IMR-90 (cell line): ENCODE results near the gene CTAGE9. TPM values are rescaled to one million over a fixed set of nuclear protein-coding genes. Genes with fewer than 3 reads are reported as not detected.
"Not testable (repeated sequence)": the region's sequence is repeated elsewhere in the genome, so short reads cannot be mapped to it uniquely, and the experiment has no call there.

Experiments used
- ATAC-seq: fragments of 200-7000 bp; cut with Tn5 transposase; 2 replicates; pipeline ENCODE4 v1.9.1; 2020; ENCODE audit warnings: low read depth, mild to moderate bottlenecking, moderate library complexity
- Bru-seq: library from RNA; stranded (reverse); fragments of 400-500 nt; gene quantifications from one replicate; lab custom pipeline; 2021; lab: Mats Ljungman, UMichigan
- BruChase-seq, 2 experiments: library from RNA; stranded (reverse); fragments of 400-500 nt; gene quantifications; one replicate each; lab custom pipeline; 2021; lab: Mats Ljungman, UMichigan
- BruUV-seq: library from RNA; stranded (reverse); fragments of 400-500 nt; replicated peaks from 2 replicates; lab custom pipeline; 2021; lab: Mats Ljungman, UMichigan
- CTCF ChIA-PET: fragments of 300-600 bp; formaldehyde crosslinking; extraction: SDS; loops from one replicate; lab custom pipeline; 2021; ENCODE audit warnings: antibody characterized with exemption; lab: Yijun Ruan, JAX
- POLR2A ChIA-PET: fragments of 300-600 bp; sonication (Branson Sonifier 250); formaldehyde crosslinking; loops from one replicate; lab custom pipeline; 2022; ENCODE audit warnings: antibody characterized with exemption; ENCODE audit not compliant: unreplicated experiment; lab: Charles Lee
- DNase-seq: peaks from one replicate; pipeline ENCODE4 v3.0.0; 2013
- H2AFZ ChIP-seq: replicated peaks from 2 replicates; pipeline ENCODE3; 2013; ENCODE audit warnings: low read length, mild to moderate bottlenecking; ENCODE audit not compliant: poor library complexity
- H2AK5ac ChIP-seq: 2 replicates; pipeline ENCODE4 v1.6.1; 2013; ENCODE audit warnings: low read depth, low read length, inconsistent platforms
- H2AK9ac ChIP-seq: replicated peaks from 2 replicates; pipeline ENCODE3; 2013; ENCODE audit warnings: mild to moderate bottlenecking, low read depth, low read length, moderate library complexity; ENCODE audit not compliant: poor library complexity
- H2BK120ac ChIP-seq: 2 replicates; pipeline ENCODE4 v1.6.1; 2013; ENCODE audit warnings: low read depth, low read length, inconsistent platforms
- H2BK15ac ChIP-seq: 3 replicates; pipeline ENCODE4 v1.6.1; 2013; ENCODE audit warnings: low read depth, low read length, inconsistent platforms
- H2BK20ac ChIP-seq: 2 replicates; pipeline ENCODE4 v1.6.1; 2013; ENCODE audit warnings: low read depth, mild to moderate bottlenecking, inconsistent platforms, low read length, moderate library complexity
- H2BK5ac ChIP-seq: 2 replicates; pipeline ENCODE4 v1.6.1; 2013; ENCODE audit warnings: mild to moderate bottlenecking, low read depth, low read length, inconsistent platforms; ENCODE audit not compliant: poor library complexity, severe bottlenecking
- H3K14ac ChIP-seq: replicated peaks from 2 replicates; pipeline ENCODE4 v1.6.1; 2013; ENCODE audit warnings: low read depth, low read length, inconsistent platforms
- H3K18ac ChIP-seq: 2 replicates; pipeline ENCODE4 v1.6.1; 2013; ENCODE audit warnings: low read depth, low read length, control low read depth
- H3K23ac ChIP-seq: 2 replicates; pipeline ENCODE4 v1.6.1; 2013; ENCODE audit warnings: low read depth, low read length, inconsistent platforms
- H3K27ac ChIP-seq: 2 replicates; pipeline ENCODE4 v1.5.1; 2013; ENCODE audit warnings: mild to moderate bottlenecking, control low read depth, low read length; ENCODE audit not compliant: insufficient read depth
- H3K27me3 ChIP-seq: 2 replicates; pipeline ENCODE4 v1.6.1; 2013; ENCODE audit warnings: low read length; ENCODE audit not compliant: control insufficient read depth, insufficient read depth
- H3K36me3 ChIP-seq: 2 replicates; pipeline ENCODE4 v1.6.1; 2013; ENCODE audit warnings: low read length, mixed read lengths; ENCODE audit not compliant: control insufficient read depth, insufficient read depth
- H3K4ac ChIP-seq: 2 replicates; pipeline ENCODE4 v1.6.1; 2013; ENCODE audit warnings: low read depth, low read length, inconsistent platforms
- H3K4me1 ChIP-seq: 2 replicates; pipeline ENCODE4 v1.6.1; 2013; ENCODE audit warnings: low read length, mixed read lengths; ENCODE audit not compliant: control insufficient read depth, insufficient read depth
- H3K4me2 ChIP-seq: 2 replicates; pipeline ENCODE4 v1.6.1; 2013; ENCODE audit warnings: low read depth, mild to moderate bottlenecking, control low read depth, low read length, moderate library complexity
- H3K4me3 ChIP-seq: 2 replicates; pipeline ENCODE4 v1.5.1; 2013; ENCODE audit warnings: low read depth, mild to moderate bottlenecking, control low read depth, low read length, moderate library complexity; ENCODE audit not compliant: insufficient read depth
- H3K56ac ChIP-seq: 2 replicates; pipeline ENCODE4 v1.6.1; 2013; ENCODE audit warnings: low read length, inconsistent platforms; ENCODE audit not compliant: insufficient read depth; ENCODE audit errors: extremely low read depth
- H3K79me1 ChIP-seq, 2 experiments: 2 replicates each; pipeline ENCODE4 v1.6.1; 2013; ENCODE audit warnings: low read length in 2 of 2, inconsistent platforms in 1 of 2, low read depth in 1 of 2
- H3K9ac ChIP-seq: 2 replicates; pipeline ENCODE4 v1.6.1; 2013; ENCODE audit warnings: low read depth, low read length, control low read depth
- H3K9me1 ChIP-seq: 2 replicates; pipeline ENCODE4 v1.6.1; 2013; ENCODE audit warnings: low read length, inconsistent platforms; ENCODE audit not compliant: insufficient read depth
- H3K9me3 ChIP-seq: 2 replicates; pipeline ENCODE4 v1.6.1; 2013; ENCODE audit warnings: low read length; ENCODE audit not compliant: control insufficient read depth, insufficient read depth
- H4K20me1 ChIP-seq: 2 replicates; pipeline ENCODE4 v1.6.1; 2013; ENCODE audit warnings: low read length, inconsistent platforms; ENCODE audit not compliant: insufficient read depth
- H4K5ac ChIP-seq: 2 replicates; pipeline ENCODE4 v1.6.1; 2013; ENCODE audit warnings: mild to moderate bottlenecking, low read depth, low read length, control low read depth
- H4K8ac ChIP-seq, 2 experiments: 2 replicates each; pipeline ENCODE4 v1.6.1; 2013; ENCODE audit warnings: low read depth in 2 of 2, low read length in 2 of 2, control low read depth in 1 of 2, inconsistent platforms in 1 of 2
- H4K91ac ChIP-seq: 2 replicates; pipeline ENCODE4 v1.6.1; 2013; ENCODE audit warnings: low read depth, low read length, inconsistent platforms; ENCODE audit not compliant: insufficient read depth
- WGBS, 2 experiments: methylation state at CpG; one replicate each; pipeline versions ENCODE4 v1.1.5 to v1.1.7; 2013; ENCODE audit warnings: missing lambda C conversion rate in 2 of 2; ENCODE audit not compliant: insufficient read length in 1 of 2; ENCODE audit errors: extremely low coverage in 2 of 2; 5-methylcytosine and 5-hydroxymethylcytosine counted together
- dilution Hi-C: fragments of 300-500 bp; cut with HindIII; formaldehyde crosslinking; loops from one replicate; pipeline ENCODE4 v1.14.3; 2018; ENCODE audit warnings: low sequenced_read_pairs; ENCODE audit not compliant: unreplicated experiment
- in situ Hi-C: fragments of 300-500 bp; cut with MboI; formaldehyde crosslinking; loops from 3 replicates; pipeline ENCODE4 v1.14.3; 2019; ENCODE audit warnings: low sequenced_read_pairs, inconsistent platforms, mixed read lengths
- intact Hi-C: fragments of 100-400 bp; cut with micrococcal nuclease; formaldehyde crosslinking; loops from 2 replicates; pipeline ENCODE4 v1.10.0; 2022
- long read RNA-seq: library from polyadenylated mRNA; unstranded; transcript quantifications from one replicate; pipeline ENCODE4 v2.0.0, GENCODE V29; 2021; ENCODE audit not compliant: unreplicated experiment
- polyA plus RNA-seq, 3 experiments: library from polyadenylated mRNA; depleted of rRNA; stranded (reverse); fragments of >200 nt; gene quantifications; 2 replicates each; pipeline ENCODE4 v1.2.3, GENCODE V29; 2012; ENCODE audit warnings: low replicate concordance in 1 of 3
- total RNA-seq: library from RNA; depleted of rRNA; stranded (reverse); fragments of >200 nt; gene quantifications from 2 replicates; pipeline ENCODE4 v1.2.3, GENCODE V29; 2012; rRNA removed

The CTAGE9 gene
- total RNA-seq = not detected in 2 replicates
- not detected in 2 replicates for polyA plus RNA-seq (2012; rRNA removed)
- polyA plus RNA-seq (2012; cell fraction: cytosol; rRNA removed) = not detected in 2 replicates
- polyA plus RNA-seq (2012; cell fraction: nucleus; rRNA removed; ENCODE audit: low replicate concordance) = not detected in 2 replicates
- Bru-seq, nascent RNA = not detected
- BruChase-seq, experiment 1, labeled RNA remaining after a 6-hour chase = not detected
- BruChase-seq, experiment 2, labeled RNA remaining after a 2-hour chase = not detected
- long read RNA-seq = 0 reads

GRCh38 chr6:131710917-131711316 lies at the start of gene CTAGE9:
Gene CTAGE9, minus strand, starts transcription at chr6:131711017. Its CDS starts 0 bp downstream, at chr6:131711017.
- BruUV-seq, H3K9me1 ChIP-seq, H2BK15ac ChIP-seq, DNase-seq, H3K14ac ChIP-seq, H2AK5ac ChIP-seq, H2AK9ac ChIP-seq, ATAC-seq, H3K4ac ChIP-seq, H3K4me1 ChIP-seq, H3K9me3 ChIP-seq, H3K27ac ChIP-seq, CTCF ChIA-PET, H3K27me3 ChIP-seq, H3K56ac ChIP-seq, H4K91ac ChIP-seq, H4K8ac ChIP-seq, H4K20me1 ChIP-seq, H3K9ac ChIP-seq, H3K79me1 ChIP-seq, H2AFZ ChIP-seq, H3K4me2 ChIP-seq, H3K23ac ChIP-seq, H3K4me3 ChIP-seq, H2BK20ac ChIP-seq, POLR2A ChIA-PET, H3K36me3 ChIP-seq, H4K5ac ChIP-seq, dilution Hi-C loops, H2BK120ac ChIP-seq, H2BK5ac ChIP-seq, in situ Hi-C loops, H3K18ac ChIP-seq, intact Hi-C loops: not testable (repeated sequence)
- WGBS, 2 experiments = no CpG with 5 or more reads among the region's 18 CpGs
